Left ventricle myocardium inferior (tissue), 1 donor: ENCODE results near the gene PPARD. TPM values are rescaled to one million over a fixed set of nuclear protein-coding genes. Genes with fewer than 3 reads are reported as not detected.
"Not testable (repeated sequence)": the region's sequence is repeated elsewhere in the genome, so short reads cannot be mapped to it uniquely, and the experiment has no call there.

ENCODE experiments used
- DNase-seq: peaks from one replicate; pipeline ENCODE4 v3.0.0-alpha.2; 2020
- H3K27ac ChIP-seq: fragments of 200-600 bp; replicated peaks from 2 replicates; pipeline ENCODE4 v1.8.0; 2021
- H3K27me3 ChIP-seq: fragments of 200-600 bp; 2 replicates; pipeline ENCODE4 v1.8.0; 2021; ENCODE audit warnings: low read depth
- H3K36me3 ChIP-seq: fragments of 200-600 bp; 2 replicates; pipeline ENCODE4 v1.8.0; 2021
- H3K4me1 ChIP-seq: fragments of 200-600 bp; 2 replicates; pipeline ENCODE4 v1.8.0; 2021
- H3K4me3 ChIP-seq: fragments of 200-600 bp; 2 replicates; pipeline ENCODE4 v1.8.0; 2021; ENCODE audit warnings: mild to moderate bottlenecking, moderate library complexity
- H3K9me3 ChIP-seq: fragments of 200-600 bp; replicated peaks from 2 replicates; pipeline ENCODE4 v1.8.0; 2021
- CTCF ChIP-seq: fragments of 200-600 bp; IDR thresholded peaks from 2 replicates; pipeline ENCODE4 v1.8.0; 2021; ENCODE audit warnings: antibody characterized with exemption, mild to moderate bottlenecking, borderline replicate concordance
- intact Hi-C: fragments of 100-400 bp; cut with micrococcal nuclease; formaldehyde crosslinking; loops from one replicate; pipeline ENCODE4 v1.11.0; 2022
- total RNA-seq: library from RNA; stranded (reverse); fragmentation: NEBNext Ultra II Directional; extraction: Animal tissue kit (Norgen Biotek cat#: 25700); gene quantifications from one replicate; pipeline ENCODE4 v1.2.1, GENCODE V29; 2021
- donor health status: DM: no; HTN: yes; CAD: no; lungs with severe emphysema.

PPARD gene
- total RNA-seq, 1 donor from 2014 or later, result 14.9 TPM

GRCh38 chr6:35428421-35429149 is 86.2 kb downstream of the PPARD start:
- Histone ChIP-seq H3K4me1 (no peaks in the 10 kb centered on the region), H3K9me3 (peaks cover 22% of the 10 kb centered on the region), H3K27ac (no peak overlapping the region), H3K4me3 (no peak overlapping the region), H3K36me3 (peaks cover 39% of the 10 kb centered on the region), H3K27me3 (no peaks in the 10 kb centered on the region)
- DNase-seq, result no peak
- intact Hi-C loops, result no loop called here
- TF ChIP-seq CTCF, result no peak

- Histone ChIP-seq H3K27ac (no peak overlapping the region), H3K9me3 (peaks cover 22% of the 10 kb centered on the region), H3K4me3 (no peak overlapping the region), H3K36me3 (peaks cover 31% of the 10 kb centered on the region), H3K27me3 (no peaks in the 10 kb centered on the region), H3K4me1 (peaks cover 2% of the 10 kb centered on the region)
- no peak for DNase-seq
- intact Hi-C loops, result no loop called here
- no peak for TF ChIP-seq CTCF
These were observed 87.1 kb downstream of the PPARD start for GRCh38 chr6:35429463-35429862.

- H3K27me3 ChIP-seq, result no peaks in the 10 kb centered on the region
- TF ChIP-seq CTCF, result no peak
- H3K9me3 ChIP-seq, result peaks cover 22% of the 10 kb centered on the region
- H3K4me3 ChIP-seq, result no peak overlapping the region
- H3K4me1 ChIP-seq, result peaks cover 13% of the 10 kb centered on the region
- H3K27ac ChIP-seq, result no peak overlapping the region
- no peak for DNase-seq
- intact Hi-C loops, result no loop called here
- H3K36me3 ChIP-seq, result peaks cover 2% of the 10 kb centered on the region
These were observed 89.9 kb downstream of the PPARD start for GRCh38 chr6:35432291-35432690.

- intact Hi-C loops, H3K4me3 ChIP-seq, H3K27ac ChIP-seq, DNase-seq, H3K27me3 ChIP-seq, H3K36me3 ChIP-seq: not testable (repeated sequence)
- Histone ChIP-seq H3K4me1 (peaks cover 13% of the 10 kb centered on the region), H3K9me3 (peaks cover 22% of the 10 kb centered on the region)
These were observed 90.3 kb downstream of the PPARD start for GRCh38 chr6:35432702-35433101.

GRCh38 chr6:35435074-35435837 is 92.9 kb downstream of the PPARD start:
- intact Hi-C loops, result no loop called here
- Histone ChIP-seq H3K36me3 (no peaks in the 10 kb centered on the region), H3K4me1 (peaks cover 13% of the 10 kb centered on the region), H3K4me3 (no peak overlapping the region), H3K27me3 (no peaks in the 10 kb centered on the region), H3K9me3 (peaks cover 3% of the 10 kb centered on the region), H3K27ac (peak overlapping the region; percentile 38)
- peak; percentile 37 for DNase-seq
- TF ChIP-seq CTCF, result no peak
